Heart left ventricle (tissue), 13 donors: ENCODE data around the gene PNPLA1.

Experiments used
- CTCF ChIP-seq, 12 donors: fragments of 200-600 bp; sonication (generic) in 4 of 12; IDR thresholded peaks; one replicate each; pipeline versions ENCODE4 v1.5.0 to v1.8.0; 2018 to 2022; ENCODE audit warnings: antibody characterized with exemption in 12 of 12, mild to moderate bottlenecking in 5 of 12
- POLR2A ChIP-seq, 2 donors: fragments of 450-650 bp; IDR thresholded peaks; one replicate each; pipeline ENCODE4 v1.6.1; 2017; ENCODE audit warnings: antibody characterized with exemption in 2 of 2, mild to moderate bottlenecking in 2 of 2, moderate library complexity in 2 of 2
- donor health status: ischemic (EF 13 %, LVEDD 7.1; RV severe dilation, severe dysfunction).
- donor health status: DM: no; HTN: yes; CAD: no.
- donor health status: DM: no; HTN: no; CAD: no.
- donor health status: ischemic (EF 25% LVEDD 6.9; RV normal size, moderate dysfunction).
- donor health status: ischemic (EF 25% LVEDD 5.7; RV mildly dilated, moderate dysfunction).
- donor health status: ischemic (EF 35%, LVEDD 5.7; RV mildly dilated, moderate dysfunction).
- donor health status: nonischemic (EF 11% LVEDD 7.7; RV severe dilation, severe dysfunction).
- donor health status: DM: yes; HTN: yes; CAD: no.
- donor health status: PGD.
- donor health status: ischemic (EF 29% LVEDD 5.4; RV normal size, mild dysfunction).
- donor health status: nonischemic (EF 23%, LVEDD 6.1; RV moderate dilation, normal function).

- TF ChIP-seq CTCF (IDR thresholded peaks at IDR 0.05) (no peak), POLR2A (IDR thresholded peaks at IDR 0.05) (no peak)
These were observed 86.0 kb downstream of the PNPLA1 start for GRCh38 chr6:36355819-36356218.
